Motor neuron (in vitro differentiated cells): ENCODE measurements around the gene TRAPPC2L. TPM values are rescaled to one million over a fixed set of nuclear protein-coding genes. Genes with fewer than 3 reads are reported as not detected.

ENCODE experiments used
- ATAC-seq, 8 experiments: fragments of 200-7000 bp; cut with Tn5 transposase; replicated peaks in 6 of 8; 2 replicates each; pipeline ENCODE4 v1.8.0; 2021; ENCODE audit warnings: mild to moderate bottlenecking in 8 of 8, moderate library complexity in 8 of 8
- H3K27ac ChIP-seq, 2 donors: fragments of 250-450 bp; sonication (Bioruptor Pico); 2 replicates each; pipeline ENCODE4 v1.9.0; 2021; ENCODE audit warnings: antibody characterized with exemption in 2 of 2, mild to moderate bottlenecking in 2 of 2, moderate library complexity in 1 of 2
- H3K4me1 ChIP-seq, 2 donors: fragments of 250-450 bp; sonication (Bioruptor Pico); replicated peaks in 1 of 2; 2 replicates each; pipeline ENCODE4 v1.6.1; 2021; ENCODE audit warnings: antibody characterized with exemption in 2 of 2, mild to moderate bottlenecking in 2 of 2, moderate library complexity in 1 of 2
- H3K4me3 ChIP-seq, 5 donors: fragments of 250-450 bp; sonication (Bioruptor Pico); 2 replicates each; pipeline ENCODE4 v1.9.0; 2021; ENCODE audit warnings: antibody characterized with exemption in 5 of 5, mild to moderate bottlenecking in 5 of 5, moderate library complexity in 4 of 5
- WGBS, 10 experiments: fragments of 450-650 bp; shearing (Covaris generic); methylation state at CpG; one replicate each; pipeline ENCODE4 v1.0.0; 2022; 5-methylcytosine and 5-hydroxymethylcytosine counted together
- in situ Hi-C, 9 experiments: fragments of 400-800 bp; cut with MboI; loops; one replicate each; pipeline ENCODE4 v1.15.0; 2021; ENCODE audit warnings: low sequenced_read_pairs in 9 of 9, low pct_unique_long_range_greater_than_20kb in 2 of 9; ENCODE audit not compliant: unreplicated experiment in 9 of 9
- total RNA-seq, 8 experiments: library from RNA; unstranded; fragments of 300-600 nt; gene quantifications; 2 replicates each; pipeline versions ENCODE4 v1.2.3 to v1.2.4, GENCODE V29; 2022

The TRAPPC2L gene
- total RNA-seq, 8 experiments from 2014 or later = 31.5 to 93.6 (median 52.3) TPM

DNA sequence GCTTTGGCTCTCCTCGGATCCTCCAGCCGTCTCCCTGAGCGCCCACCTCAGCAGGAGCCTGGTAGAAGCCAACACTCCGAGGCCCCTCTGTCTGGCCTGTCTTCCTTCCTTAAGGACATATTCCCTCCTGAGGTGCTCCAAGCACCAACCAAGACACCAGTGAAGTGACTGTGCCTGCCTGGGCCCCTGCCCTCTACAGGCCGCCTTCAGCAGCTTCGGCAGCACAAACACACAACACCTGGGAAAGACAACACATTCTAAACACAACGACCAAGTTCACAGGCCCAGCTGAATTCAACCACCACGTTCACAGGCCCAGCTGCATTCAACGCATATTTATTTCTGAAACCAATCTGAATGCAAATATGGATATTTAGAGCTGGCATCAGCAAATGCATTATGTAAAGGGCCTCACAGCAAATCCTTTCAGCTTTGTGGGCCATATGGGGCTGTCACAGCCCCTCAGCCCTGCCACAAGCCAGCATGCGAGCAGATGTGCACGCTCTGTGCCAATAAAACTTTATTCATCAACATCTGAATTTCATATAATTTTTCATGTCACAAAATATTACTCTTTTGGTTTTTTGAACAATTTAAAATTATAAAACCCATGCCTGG is 12.4 kb upstream of the TRAPPC2L start:
- peak in 7 of 8 experiments; percentile 29 to 96 (median 56) for ATAC-seq
- Histone ChIP-seq H3K27ac (peak overlapping the region in 1 of 2 donors; percentile 14), H3K4me3 (no peak overlapping the region), H3K4me1 (peaks cover 0 to 6% of the 10 kb centered on the region in 2 donors)
- in situ Hi-C loops = no loop called here
- WGBS, 10 experiments = 0 to 100% (median 33%) methylated on average over 1 to 6 of the region's 11 CpGs; no CpG with 5 or more reads in 2 of the 10 experiments

DNA sequence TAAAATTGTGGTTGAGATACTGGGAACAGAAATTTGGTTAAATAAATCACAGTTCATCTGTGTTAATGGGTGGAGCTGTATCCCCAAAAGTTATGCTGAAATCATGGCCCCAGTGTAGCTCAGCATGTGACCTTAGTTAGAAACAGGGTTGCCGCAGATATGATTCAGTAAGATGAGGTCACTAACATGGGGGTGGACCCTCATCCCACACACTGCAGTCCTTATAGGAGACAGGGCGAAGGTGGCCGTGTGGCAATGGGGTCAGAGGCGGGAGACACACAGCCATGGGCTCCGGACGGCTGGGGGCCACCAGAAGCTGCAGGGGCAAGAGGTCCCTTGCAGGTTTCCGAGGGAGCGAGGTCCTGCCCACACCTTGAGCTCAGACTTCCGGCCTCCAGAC is 10.8 kb upstream of the TRAPPC2L start:
- peak in 2 of 8 experiments; percentile 14 to 50 for ATAC-seq
- Histone ChIP-seq H3K27ac (no peak overlapping the region), H3K4me1 (peaks cover 0 to 6% of the 10 kb centered on the region in 2 donors), H3K4me3 (no peak overlapping the region)
- in situ Hi-C loops = no loop called here
- WGBS, 10 experiments = 80 to 100% (median 97%) methylated on average over 1 to 5 of the region's 9 CpGs; no CpG with 5 or more reads in 4 of the 10 experiments

DNA sequence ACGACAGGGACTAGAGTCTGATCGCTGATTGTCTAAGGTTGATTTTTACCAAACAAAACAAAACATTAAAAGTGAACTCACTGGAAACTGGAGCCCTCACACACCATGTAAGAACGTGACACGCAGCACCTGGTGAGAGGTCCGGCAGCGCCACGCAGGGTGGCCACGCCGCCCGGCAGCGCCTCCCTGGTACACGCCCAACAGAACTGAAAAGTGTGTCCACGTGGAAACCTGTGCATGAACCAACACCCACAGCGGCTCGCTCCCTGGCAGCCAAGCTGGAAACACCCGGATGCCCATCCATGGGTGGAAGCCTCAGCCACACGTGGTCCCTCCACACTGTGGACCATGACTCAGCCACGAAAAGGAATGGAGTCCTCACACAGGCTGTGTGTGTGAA is 9.3 kb upstream of the TRAPPC2L start:
- ATAC-seq = no peak
- Histone ChIP-seq H3K27ac (no peak overlapping the region), H3K4me3 (no peak overlapping the region), H3K4me1 (peaks cover under 1 to 6% of the 10 kb centered on the region in 2 donors)
- 89 to 100% (median 95%) methylated on average over 1 to 7 of the region's 18 CpGs; no CpG with 5 or more reads in 4 of the 10 experiments for WGBS, 10 experiments
- in situ Hi-C loops = no loop called here

DNA sequence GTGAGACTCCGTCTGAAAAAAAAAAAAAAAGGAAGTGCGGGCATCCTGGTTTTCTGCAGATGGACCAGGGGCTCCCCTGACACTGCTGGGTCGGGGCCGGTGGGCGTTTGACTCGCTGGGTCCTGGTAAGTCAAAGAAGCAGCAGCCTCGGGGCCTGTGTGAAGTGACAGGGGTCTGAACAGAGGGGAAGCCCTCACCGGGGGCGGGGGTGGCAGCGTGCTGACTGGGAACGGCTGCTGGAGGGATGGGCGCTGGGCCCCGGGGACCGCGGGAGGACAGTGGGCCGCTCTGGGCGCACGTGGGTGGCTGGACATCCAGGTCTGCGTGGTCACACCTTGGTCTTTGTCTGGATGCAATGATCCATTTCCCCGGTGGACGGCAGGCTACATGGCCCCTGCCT is 8.4 kb upstream of the TRAPPC2L start:
- in situ Hi-C loops = no loop called here
- Histone ChIP-seq H3K4me1 (peaks cover 6 to 10% of the 10 kb centered on the region in 2 donors), H3K27ac (no peak overlapping the region), H3K4me3 (no peak overlapping the region)
- ATAC-seq = no peak
- 60 to 100% (median 81%) methylated on average over 1 to 3 of the region's 21 CpGs; no CpG with 5 or more reads in 6 of the 10 experiments for WGBS, 10 experiments

DNA sequence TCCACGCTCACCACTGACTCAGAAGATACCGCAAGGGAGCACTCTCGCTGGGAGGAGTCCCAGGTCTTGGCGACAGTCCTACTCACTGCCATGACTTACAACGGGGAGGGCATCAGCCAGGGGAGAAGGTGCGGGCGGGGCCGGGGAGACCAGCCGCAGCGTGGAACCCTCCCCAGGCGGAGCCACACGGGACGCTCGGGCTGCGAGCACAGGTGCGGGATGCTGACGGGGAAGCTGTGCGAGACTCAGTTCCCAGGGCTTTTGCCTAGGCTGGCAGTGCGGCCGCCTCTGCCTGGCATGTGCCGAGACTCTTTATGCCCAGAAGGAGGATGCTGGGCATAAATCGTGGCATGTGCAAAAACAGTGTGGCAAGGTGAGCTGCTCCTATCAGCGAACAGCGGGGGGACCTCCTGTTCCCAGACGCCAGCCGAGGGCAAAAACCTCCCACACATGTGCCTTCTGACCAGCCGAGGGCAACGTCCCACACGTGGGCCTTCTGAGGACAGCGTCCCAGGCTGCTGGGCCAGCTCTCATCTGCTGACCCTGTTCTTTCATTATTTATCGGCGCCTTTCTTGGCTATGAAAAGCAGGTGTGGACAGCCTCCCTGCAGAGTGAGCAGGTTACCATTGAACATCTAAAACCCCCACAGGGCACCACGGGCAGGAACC is 6.3 kb upstream of the TRAPPC2L start:
- Histone ChIP-seq H3K4me1 (peaks cover 1 to 23% of the 10 kb centered on the region in 2 donors), H3K4me3 (no peak overlapping the region), H3K27ac (no peak overlapping the region)
- 20 to 100% (median 93%) methylated on average over 1 to 3 of the region's 33 CpGs; no CpG with 5 or more reads in 5 of the 10 experiments for WGBS, 10 experiments
- no peak for ATAC-seq
- in situ Hi-C loops = loop anchor here in 1 of 9 experiments (10.0 kb wide), 1 partner anchor 64 kb away; no protein-coding TSS in a partner anchor

DNA sequence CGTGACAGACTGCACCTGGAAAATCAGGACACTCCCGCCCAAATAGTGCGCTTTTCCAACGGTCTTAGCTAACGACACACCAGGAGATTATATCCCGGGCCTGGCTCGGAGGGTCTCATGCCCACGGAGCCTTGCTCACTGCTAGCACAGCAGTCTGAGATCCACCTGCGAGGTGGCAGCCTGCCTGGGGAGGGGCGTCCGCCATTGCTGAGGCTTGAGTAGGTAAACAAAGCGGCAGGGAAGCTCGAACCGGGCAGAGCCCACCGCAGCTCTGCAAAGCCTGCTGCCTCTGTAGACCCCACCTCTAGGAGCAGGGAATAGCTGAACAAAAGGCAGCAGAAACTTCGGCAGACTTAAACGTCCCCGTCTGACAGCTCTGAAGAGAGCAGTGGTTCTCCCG is 5.3 kb upstream of the TRAPPC2L start:
- H3K27ac ChIP-seq = no peak overlapping the region
- peaks cover 5 to 29% of the 10 kb centered on the region in 2 donors for H3K4me1 ChIP-seq
- ATAC-seq = no peak
- H3K4me3 ChIP-seq = no peak overlapping the region
- WGBS, 10 experiments = 86 to 100% (median 100%) methylated on average over 1 to 9 of the region's 19 CpGs; no CpG with 5 or more reads in 5 of the 10 experiments
- in situ Hi-C loops = loop anchor here in 1 of 9 experiments (10.0 kb wide), 1 partner anchor 63 kb away; no protein-coding TSS in a partner anchor

DNA sequence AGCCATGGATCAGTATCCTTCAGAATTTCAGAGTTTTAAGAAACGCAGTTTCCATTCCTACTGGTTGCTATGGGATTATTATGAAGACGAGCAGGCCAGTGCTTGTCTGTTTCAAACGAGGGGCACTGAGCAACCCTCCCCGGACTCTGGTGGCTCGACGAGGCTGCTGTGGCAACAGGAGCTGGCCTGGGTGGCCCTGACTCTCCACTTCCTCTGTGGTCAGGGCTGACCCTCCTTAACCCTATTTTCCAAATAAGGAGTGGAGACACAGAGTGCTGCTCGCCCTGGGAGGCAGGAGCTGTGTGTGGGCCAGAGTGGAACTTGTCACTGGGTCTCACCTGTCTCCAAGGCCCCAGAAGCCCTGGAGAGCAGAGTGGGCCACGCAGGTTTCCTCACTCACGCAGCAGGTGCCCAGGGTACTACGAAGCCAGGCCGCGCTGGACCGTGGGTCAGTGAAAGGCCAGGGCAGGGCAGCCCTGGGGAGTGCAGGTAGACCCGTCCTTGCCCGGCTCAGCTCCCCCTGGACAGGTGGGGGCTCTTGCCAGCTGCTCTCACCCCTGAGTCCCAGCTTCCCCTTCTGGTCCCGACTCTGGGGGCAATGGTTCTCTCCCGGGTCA is 3.5 kb upstream of the TRAPPC2L start:
- no peak overlapping the region for H3K4me3 ChIP-seq
- WGBS, 10 experiments = 63 to 100% (median 83%) methylated on average over 1 to 12 of the region's 17 CpGs; no CpG with 5 or more reads in 5 of the 10 experiments
- peak in 1 of 8 experiments; percentile 14 for ATAC-seq
- peaks cover 11 to 29% of the 10 kb centered on the region in 2 donors for H3K4me1 ChIP-seq
- peak overlapping the region in 1 of 2 donors; percentile 49 for H3K27ac ChIP-seq
- in situ Hi-C loops = loop anchor here in 1 of 9 experiments (10.0 kb wide), 1 partner anchor 61 kb away; no protein-coding TSS in a partner anchor

DNA sequence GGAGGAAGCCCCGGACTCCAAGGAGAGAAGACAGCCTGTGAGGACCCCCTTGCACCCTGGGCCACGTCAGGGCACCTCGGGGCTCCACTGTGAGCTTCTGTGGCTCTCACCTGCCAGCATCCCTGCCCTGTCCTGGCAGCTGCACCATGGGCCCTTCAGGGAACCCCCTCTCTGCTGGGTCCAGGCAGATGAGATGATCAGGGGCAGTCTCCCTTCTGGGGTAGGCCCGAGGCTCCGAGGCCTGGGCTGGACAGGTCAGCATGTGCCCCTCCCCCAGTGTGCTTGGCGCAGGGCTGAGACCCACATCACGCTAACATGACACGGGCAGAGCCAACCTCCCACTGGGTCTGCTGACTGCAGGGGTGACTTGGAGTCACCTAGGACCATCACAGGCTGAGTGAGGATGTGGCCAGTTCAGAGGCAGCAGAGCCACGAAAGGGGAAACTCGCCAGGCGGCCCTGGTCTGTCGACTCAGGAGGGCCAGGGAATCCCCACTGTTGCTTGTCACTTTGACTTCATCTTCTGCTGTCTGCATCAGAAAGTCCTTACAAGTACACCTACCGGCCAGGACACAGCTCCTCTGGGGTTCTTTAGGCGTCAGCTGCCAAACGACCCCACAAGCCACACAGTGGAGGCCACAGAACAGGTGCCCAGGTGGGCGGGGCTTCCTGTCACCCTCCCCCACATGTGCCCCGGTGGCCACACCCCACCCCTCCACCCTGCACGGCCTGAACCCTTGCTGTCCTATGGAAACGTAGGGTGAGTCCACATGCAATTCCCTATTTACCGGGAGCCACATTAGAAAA is 2.4 kb upstream of the TRAPPC2L start:
- H3K27ac ChIP-seq = no peak overlapping the region
- WGBS, 10 experiments = 0 to 100% (median 86%) methylated on average over 1 to 10 of the region's 20 CpGs; no CpG with 5 or more reads in 4 of the 10 experiments
- H3K4me1 ChIP-seq = peaks cover 11 to 29% of the 10 kb centered on the region in 2 donors
- in situ Hi-C loops = loop anchor here in 1 of 9 experiments (10.0 kb wide), 1 partner anchor 60 kb away; no protein-coding TSS in a partner anchor
- no peak for ATAC-seq
- H3K4me3 ChIP-seq = no peak overlapping the region

DNA sequence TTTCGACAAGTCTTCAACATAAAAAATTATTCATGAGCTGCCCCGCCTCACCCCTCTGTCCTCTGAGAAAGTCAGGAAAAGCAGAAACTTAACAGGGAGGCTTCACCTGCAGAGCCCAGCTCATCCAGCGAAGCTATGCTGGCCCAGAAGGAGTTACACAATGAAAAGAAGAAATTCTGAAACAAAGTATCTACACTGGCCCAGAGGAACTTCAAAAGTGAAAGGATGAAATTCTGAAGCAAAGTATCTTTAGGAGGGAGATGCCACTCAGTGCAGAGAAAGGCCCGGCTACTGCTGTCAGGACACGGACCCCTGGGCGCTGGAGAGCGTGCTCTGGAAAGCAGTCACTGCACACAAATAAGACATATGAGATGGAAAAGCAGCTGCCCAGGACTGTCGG is 1.8 kb upstream of the TRAPPC2L start:
- in situ Hi-C loops = loop anchor here in 1 of 9 experiments (10.0 kb wide), 1 partner anchor 60 kb away; no protein-coding TSS in a partner anchor
- Histone ChIP-seq H3K4me3 (no peak overlapping the region), H3K4me1 (peaks cover 11 to 29% of the 10 kb centered on the region in 2 donors), H3K27ac (no peak overlapping the region)
- 33 to 100% (median 85%) methylated on average over 2 to 6 of the region's 8 CpGs; no CpG with 5 or more reads in 2 of the 10 experiments for WGBS, 10 experiments
- ATAC-seq = no peak

DNA sequence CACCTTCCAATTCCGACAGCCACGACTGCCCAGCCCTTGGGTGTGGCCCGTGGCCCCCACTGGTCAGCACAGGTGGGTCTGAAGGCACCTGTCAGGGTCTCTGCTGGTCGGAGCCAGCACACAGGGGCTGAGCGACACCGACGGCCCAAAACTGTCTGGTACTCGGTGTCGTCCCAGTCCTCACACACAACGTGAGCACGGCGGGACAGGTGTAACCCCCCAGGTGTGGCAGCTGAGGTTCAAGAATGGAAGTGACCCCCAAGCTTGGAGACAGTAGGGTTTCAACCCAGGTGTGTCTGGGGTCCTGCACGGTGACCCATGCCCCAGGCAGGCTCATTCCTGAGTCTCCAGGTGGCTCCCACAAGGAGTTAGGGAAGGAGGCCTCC is 1.2 kb upstream of the TRAPPC2L start:
- in situ Hi-C loops = loop anchor here in 1 of 9 experiments (10.0 kb wide), 1 partner anchor 59 kb away; no protein-coding TSS in a partner anchor
- H3K4me1 ChIP-seq = peaks cover 11 to 29% of the 10 kb centered on the region in 2 donors
- H3K4me3 ChIP-seq = peak overlapping the region; percentile 34 to 79 (median 74)
- 79 to 95% (median 86%) methylated on average over 1 to 7 of the region's 13 CpGs; no CpG with 5 or more reads in 3 of the 10 experiments for WGBS, 10 experiments
- ATAC-seq = no peak
- H3K27ac ChIP-seq = peak overlapping the region in 1 of 2 donors; percentile 57

DNA sequence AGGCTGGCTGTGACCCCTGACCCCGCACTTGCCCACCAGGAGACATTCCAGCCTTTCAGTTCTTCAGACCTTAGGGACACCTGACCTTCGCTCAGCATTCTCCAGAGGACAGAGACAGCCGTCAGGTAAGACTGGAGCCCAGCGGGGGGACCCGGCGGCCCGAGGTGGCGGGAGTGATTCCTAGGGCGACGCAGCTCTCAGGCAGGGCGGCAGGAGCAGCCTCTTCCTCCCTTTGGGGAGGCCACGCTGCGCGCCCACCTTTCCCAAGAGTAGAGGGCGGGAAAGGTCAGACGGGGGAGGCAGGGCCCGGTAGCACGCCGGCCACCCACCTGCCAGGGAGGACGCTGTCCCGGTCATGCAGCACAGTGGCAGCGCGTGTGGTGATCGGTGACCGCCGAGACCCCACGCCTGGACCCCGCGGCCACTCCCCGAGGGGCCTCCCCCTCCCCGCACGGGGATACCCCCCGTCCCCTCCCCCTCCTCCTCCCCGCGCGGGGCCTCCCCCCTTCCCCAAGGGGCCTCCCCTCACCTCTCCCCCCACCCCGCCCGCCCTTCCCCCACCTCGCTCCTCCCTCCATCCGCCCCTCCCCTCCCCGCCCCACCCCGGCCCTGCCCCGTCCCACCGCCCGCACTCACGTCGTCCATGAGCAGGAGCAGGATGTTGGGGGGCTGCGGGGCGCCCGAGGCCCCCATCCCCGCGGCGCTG is 652 bp upstream of the TRAPPC2L start:
- H3K27ac ChIP-seq = peak overlapping the region in 1 of 2 donors; percentile 57
- in situ Hi-C loops = loop anchor here in 1 of 9 experiments (10.0 kb wide), 1 partner anchor 59 kb away; no protein-coding TSS in a partner anchor
- H3K4me3 ChIP-seq = peak overlapping the region; percentile 34 to 79 (median 74)
- peak in 7 of 8 experiments; percentile 4 to 62 (median 56) for ATAC-seq
- H3K4me1 ChIP-seq = peaks cover 11 to 29% of the 10 kb centered on the region in 2 donors
- WGBS, 10 experiments = 27 to 40% methylated on average over 3 to 7 of the region's 53 CpGs; no CpG with 5 or more reads in 8 of the 10 experiments
